Measurements from ENCODE around the gene MX2.
"Not testable (repeated sequence)": the region's sequence is repeated elsewhere in the genome, so short reads cannot be mapped to it uniquely, and the experiment has no call there.

Gene MX2

GRCh38 chr21:41342035-41342434, 19.8 kb upstream of the MX2 start:
- DNase-seq (ENCODE audit: low read depth) = no peak

- no peak for DNase-seq (ENCODE audit: low read depth)
These were observed 17.7 kb upstream of the MX2 start for GRCh38 chr21:41344146-41344545.

- DNase-seq (ENCODE audit: low read depth) = no peak
These were observed 16.5 kb upstream of the MX2 start for GRCh38 chr21:41345356-41345755.

- DNase-seq (ENCODE audit: low read depth) = no peak
These were observed 15.7 kb upstream of the MX2 start for GRCh38 chr21:41345934-41346685.

GRCh38 chr21:41346758-41347157, 15.1 kb upstream of the MX2 start:
- DNase-seq (ENCODE audit: low read depth) = no peak

GRCh38 chr21:41348434-41348833, 13.4 kb upstream of the MX2 start:
- DNase-seq (ENCODE audit: low read depth) = no peak

- DNase-seq (ENCODE audit: low read depth) = no peak
These were observed 12.7 kb upstream of the MX2 start for GRCh38 chr21:41349126-41349525.

GRCh38 chr21:41349619-41350390, 12.0 kb upstream of the MX2 start:
- DNase-seq (ENCODE audit: low read depth) = no peak

- DNase-seq (ENCODE audit: low read depth) = no peak
These were observed 11.2 kb upstream of the MX2 start for GRCh38 chr21:41350436-41351155.

GRCh38 chr21:41357546-41357945, 4.3 kb upstream of the MX2 start:
- no peak for DNase-seq (ENCODE audit: low read depth)

- DNase-seq (ENCODE audit: low read depth) = no peak
These were observed 3.3 kb upstream of the MX2 start for GRCh38 chr21:41358193-41359166.

GRCh38 chr21:41359286-41359685, 2.5 kb upstream of the MX2 start:
- no peak for DNase-seq (ENCODE audit: low read depth)

- not testable (repeated sequence) for DNase-seq (ENCODE audit: low read depth)
These were observed 2.1 kb upstream of the MX2 start for GRCh38 chr21:41359754-41360071.

GRCh38 chr21:41360072-41360821, 1.6 kb upstream of the MX2 start:
- no peak for DNase-seq (ENCODE audit: low read depth)

GRCh38 chr21:41361053-41361785, 608 bp upstream of the MX2 start:
- no peak for DNase-seq (ENCODE audit: low read depth)

GRCh38 chr21:41362605-41363369, 960 bp downstream of the MX2 start:
- no peak for DNase-seq (ENCODE audit: low read depth)

- no peak for DNase-seq (ENCODE audit: low read depth)
These were observed 1.8 kb downstream of the MX2 start for GRCh38 chr21:41363370-41364270.

GRCh38 chr21:41364308-41364707, 2.5 kb downstream of the MX2 start:
- no peak for DNase-seq (ENCODE audit: low read depth)
